ENCODE measurements around the gene CSNK2B. TPM values are rescaled to one million over a fixed set of nuclear protein-coding genes. Genes with fewer than 3 reads are reported as not detected.
A peak's percentile ranks its signal among the peaks of the same experiment; 100 is the strongest.

CSNK2B gene
- total and polyA plus RNA-seq, 9 of the 15 experiments (the other 6 are each of a cell fraction or from before 2014, with no cell fraction given) = 120 to 1,126 (median 529) TPM

- no peak for TF ChIP-seq ZNF174 (CRISPR knock-in tag; IDR thresholded peaks at IDR 0.05)
- no peak for TF ChIP-seq ZNF778 (CRISPR knock-in tag; IDR thresholded peaks at IDR 0.05)
- no peak; the same call in none of the 2 replicates for TF ChIP-seq RNF2 (IDR thresholded peaks at IDR 0.05)
- TF ChIP-seq NR2C2 (CRISPR knock-in tag; IDR thresholded peaks at IDR 0.05) = 0 out of 2 replicates have a peak, but pooled peaks have one; percentile 29
- peak; percentile 92 for TF ChIP-seq NR2C2 (tag; IDR thresholded peaks at IDR 0.05)
- TF ChIP-seq IRF9 (tag; IDR thresholded peaks at IDR 0.05) = no peak
- peak; percentile 95 for TF ChIP-seq RBBP5 (IDR thresholded peaks at IDR 0.05; ENCODE audit: borderline replicate concordance, insufficient read depth, low read length, poor library complexity, severe bottlenecking)
- TF ChIP-seq ZNF644 (tag; IDR thresholded peaks at IDR 0.05; ENCODE audit: low read depth) = peak; percentile 29; the same call in 1 of the 2 replicates
- TF ChIP-seq KAT8 (IDR thresholded peaks at IDR 0.05; ENCODE audit: low read depth) = peak; percentile 78
- TF ChIP-seq BCOR (IDR thresholded peaks at IDR 0.05) = no peak; the same call in 1 of the 2 replicates
- TF ChIP-seq DACH1 (IDR thresholded peaks at IDR 0.05; ENCODE audit: partially characterized antibody) = peak; percentile 31
- peak; percentile 51; the same call in 1 of the 2 replicates for TF ChIP-seq ARID1B (IDR thresholded peaks at IDR 0.05)
- no peak for TF ChIP-seq RBM15 (IDR thresholded peaks at IDR 0.05; ENCODE audit: insufficient read depth, low read length)
- peak; percentile 34 for TF ChIP-seq PRPF4 (IDR thresholded peaks at IDR 0.05; ENCODE audit: insufficient read depth, low read depth, low read length, poor library complexity, severe bottlenecking)
- TF ChIP-seq NFE2 (IDR thresholded peaks at IDR 0.05; ENCODE audit: low read depth) = no peak; the same call in 1 of the 2 replicates
- TF ChIP-seq ZNF41 (CRISPR knock-in tag; conservative IDR thresholded peaks at IDR 0.05) = no peak
- TF ChIP-seq ZNF609 (CRISPR knock-in tag; IDR thresholded peaks at IDR 0.05; ENCODE audit: borderline replicate concordance) = no peak
- TF ChIP-seq HBP1 (CRISPR knock-in tag; IDR thresholded peaks at IDR 0.05) = peak; percentile 41; the same call in 1 of the 2 replicates
- no peak for TF ChIP-seq ZC3H8 (IDR thresholded peaks at IDR 0.05)
- TF ChIP-seq U2AF1 (optimal IDR thresholded peaks at IDR 0.05; ENCODE audit: low read depth, low read length) = peak; percentile 82
- TF ChIP-seq NFYB (IDR thresholded peaks at IDR 0.05; ENCODE audit: extremely low read depth, insufficient read length) = no peak
These were observed 45.1 kb upstream of the CSNK2B start, which contains the start of gene PRRC2A (continued) for GRCh38 chr6:31620586-31621319.
